HG02943 (cell line): ENCODE results near the gene CALU.

Experiments
- ATAC-seq: cut with Tn5 transposase; IDR thresholded peaks from one replicate; pipeline ENCODE4 v1.9.1; 2021; ENCODE audit warnings: mild to moderate bottlenecking, low read depth, moderate library complexity; ENCODE audit not compliant: unreplicated experiment

Gene CALU

DNA sequence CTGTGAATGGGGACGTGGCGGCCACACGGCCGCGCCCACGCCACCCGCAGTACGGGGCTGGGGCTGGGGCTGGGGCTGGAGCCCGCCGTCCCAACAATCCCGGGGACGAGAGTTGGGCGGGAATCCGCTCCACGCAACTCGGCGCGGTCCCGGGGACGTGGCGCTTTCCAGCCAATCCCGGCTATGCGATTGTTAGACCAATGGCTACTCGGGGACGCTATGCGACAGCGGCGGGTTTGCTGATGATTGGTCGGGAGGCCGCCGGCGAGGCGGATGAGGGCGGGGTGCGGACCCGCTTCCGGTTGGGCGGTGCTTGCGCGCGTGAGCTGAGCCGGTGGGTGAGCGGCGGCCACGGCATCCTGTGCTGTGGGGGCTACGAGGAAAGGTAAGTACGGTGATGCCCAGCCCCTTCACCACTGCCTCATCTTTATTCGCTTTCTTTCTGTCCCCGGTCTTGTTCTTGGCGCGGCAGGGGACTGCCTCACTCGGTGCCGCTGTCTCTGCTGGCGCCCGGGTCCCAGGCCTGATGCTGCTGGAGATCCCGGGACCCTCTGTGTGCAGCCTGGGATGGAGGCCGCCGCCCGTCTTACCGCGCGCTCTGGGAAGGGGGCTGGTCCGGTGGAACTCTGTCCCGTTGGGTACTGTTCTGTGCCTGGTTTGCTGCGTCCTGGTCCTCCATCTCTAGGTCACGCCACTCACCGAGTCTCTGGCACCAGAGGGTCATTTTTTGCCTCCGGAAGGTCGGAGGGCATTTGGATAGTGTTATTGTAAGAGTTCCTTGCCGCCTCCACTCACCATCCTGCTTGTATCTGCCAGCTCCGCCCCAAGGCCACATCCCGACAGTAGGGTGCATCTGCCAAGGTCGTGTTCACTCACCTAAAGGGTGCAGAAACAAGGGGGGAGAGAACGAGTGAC lies at the start of gene CALU:
TSS of gene CALU (plus strand) at position 312 of the 915 bp plus-strand sequence. CDS start 9,225 bp downstream, outside the sequence.
- ATAC-seq = peak; percentile 96

DNA sequence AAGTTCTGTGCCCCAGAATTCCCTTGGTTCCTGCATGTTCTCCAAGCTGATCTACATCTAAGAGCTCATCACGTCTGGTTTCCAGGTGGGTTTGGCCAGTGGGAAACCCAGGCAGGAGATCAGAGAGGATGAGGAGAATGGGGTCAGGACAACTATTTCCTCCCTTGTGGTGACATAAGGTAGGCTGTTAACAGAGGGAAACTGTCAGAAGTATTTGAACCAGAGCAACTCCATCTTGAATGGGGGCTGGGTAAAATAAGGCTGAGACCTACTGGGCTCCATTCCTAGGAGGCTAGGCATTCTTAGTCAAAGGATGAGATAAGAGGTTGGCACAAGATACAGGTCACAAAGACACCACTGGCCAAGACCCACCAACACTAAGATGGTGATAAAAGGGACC lies 47.9 kb upstream of the CALU start:
- no peak for ATAC-seq

DNA sequence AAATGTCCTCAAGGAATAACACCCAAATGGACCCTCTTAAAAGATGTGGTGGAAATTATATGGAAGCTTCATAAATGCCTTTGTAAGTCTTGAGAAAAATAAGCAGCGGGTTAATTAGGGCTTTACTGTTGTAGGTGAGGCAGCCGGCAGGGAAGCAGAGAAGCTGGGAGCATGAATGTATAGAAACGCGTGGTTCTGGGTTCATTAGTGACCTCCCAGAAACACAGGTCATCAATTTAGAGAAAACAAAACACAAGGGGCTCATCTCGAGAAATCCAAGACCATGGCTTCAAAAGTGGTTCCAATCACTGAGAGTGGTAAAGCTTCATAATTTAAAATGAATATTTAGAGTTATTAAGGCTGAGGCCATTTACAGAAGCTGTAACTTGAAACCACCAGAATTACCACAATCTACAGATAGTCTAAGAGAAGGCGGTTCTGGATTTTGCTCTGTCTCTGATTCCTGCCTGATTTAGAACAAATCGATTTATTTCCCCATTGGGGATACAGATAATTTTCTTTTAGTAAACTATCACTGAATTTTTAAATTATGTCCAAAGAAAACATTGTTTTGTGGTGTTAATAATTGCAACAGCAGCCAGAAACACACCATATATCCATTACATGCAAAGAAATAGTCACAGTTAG lies 46.4 kb upstream of the CALU start:
- ATAC-seq = no peak

DNA sequence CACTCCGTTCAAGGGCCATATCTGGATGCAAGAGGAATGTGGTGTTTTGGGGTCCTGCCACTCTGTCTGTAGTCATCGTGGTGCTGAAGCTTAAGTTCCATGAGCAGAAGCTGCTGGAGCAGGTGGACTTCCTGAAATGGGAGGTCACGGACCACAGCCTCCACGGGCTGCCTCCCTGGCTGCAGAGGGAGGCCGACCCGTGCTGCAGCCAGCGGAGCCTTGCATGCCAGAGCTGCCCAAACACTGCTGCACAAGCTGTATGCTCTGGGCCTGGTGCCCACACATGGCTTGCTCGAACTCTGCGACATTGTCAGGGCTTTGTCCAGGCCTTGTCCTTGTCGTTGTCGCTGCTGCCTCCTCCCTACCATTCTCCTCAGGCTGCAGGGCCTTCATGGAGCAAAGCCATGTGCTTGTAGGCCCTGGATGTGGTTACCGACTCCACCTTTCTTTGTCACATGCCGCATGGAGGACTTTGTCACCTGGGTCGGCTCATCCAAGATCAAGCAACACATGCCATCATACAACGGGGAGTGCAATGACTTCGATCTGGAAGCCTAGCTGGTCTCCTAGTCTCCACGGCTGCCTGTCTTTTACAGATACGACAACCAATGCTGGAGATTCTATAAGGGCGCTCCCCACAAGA lies 45.7 kb upstream of the CALU start:
- no peak for ATAC-seq

DNA sequence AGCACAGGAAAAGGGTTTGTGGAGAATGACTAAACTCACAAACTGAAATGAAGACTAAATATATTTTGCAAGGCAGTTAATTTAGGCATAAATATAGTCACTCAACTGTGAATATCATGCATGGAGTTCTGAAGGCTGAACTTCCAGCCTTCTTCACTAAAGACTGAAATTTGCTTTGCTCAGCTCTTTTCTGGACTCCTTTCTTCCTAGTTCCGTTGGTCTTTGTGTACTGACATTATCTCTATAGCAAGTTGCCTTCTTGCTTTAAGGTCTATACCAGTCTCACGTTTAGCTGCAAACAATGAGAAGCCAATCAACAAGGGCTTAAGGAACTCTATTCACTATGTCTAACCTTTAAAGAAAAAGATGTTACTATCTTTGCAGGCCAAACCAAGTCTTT lies 44.4 kb upstream of the CALU start:
- no peak for ATAC-seq

DNA sequence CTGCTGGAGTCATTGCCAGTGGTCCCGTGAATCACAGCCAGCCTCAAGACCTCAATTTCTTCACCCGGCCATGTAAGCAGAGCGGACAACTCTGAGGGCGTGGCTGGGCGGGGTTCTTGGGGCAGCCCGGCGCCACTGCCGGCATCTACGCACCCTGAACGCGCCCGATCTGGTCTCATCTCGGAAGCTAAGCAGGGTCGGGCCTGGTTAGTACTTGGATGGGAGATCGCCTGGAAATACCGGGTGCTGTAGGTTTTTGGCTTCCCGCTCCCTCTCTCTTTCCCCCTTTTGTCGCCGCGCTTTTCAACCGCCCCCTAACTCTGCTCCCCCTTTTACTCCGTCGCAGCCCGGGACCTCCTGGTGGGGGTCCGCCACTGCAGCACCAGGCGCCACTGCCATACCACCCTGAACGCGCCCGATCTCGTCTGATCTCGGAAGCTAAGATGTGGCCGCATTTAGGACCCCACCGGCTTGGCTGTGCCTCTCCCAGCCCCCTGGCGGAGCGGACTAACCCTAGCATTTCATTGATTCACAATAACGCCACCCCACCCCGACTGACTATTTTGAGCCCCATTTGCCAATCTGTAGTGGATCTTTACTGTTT lies 41.8 kb upstream of the CALU start:
- ATAC-seq = no peak

DNA sequence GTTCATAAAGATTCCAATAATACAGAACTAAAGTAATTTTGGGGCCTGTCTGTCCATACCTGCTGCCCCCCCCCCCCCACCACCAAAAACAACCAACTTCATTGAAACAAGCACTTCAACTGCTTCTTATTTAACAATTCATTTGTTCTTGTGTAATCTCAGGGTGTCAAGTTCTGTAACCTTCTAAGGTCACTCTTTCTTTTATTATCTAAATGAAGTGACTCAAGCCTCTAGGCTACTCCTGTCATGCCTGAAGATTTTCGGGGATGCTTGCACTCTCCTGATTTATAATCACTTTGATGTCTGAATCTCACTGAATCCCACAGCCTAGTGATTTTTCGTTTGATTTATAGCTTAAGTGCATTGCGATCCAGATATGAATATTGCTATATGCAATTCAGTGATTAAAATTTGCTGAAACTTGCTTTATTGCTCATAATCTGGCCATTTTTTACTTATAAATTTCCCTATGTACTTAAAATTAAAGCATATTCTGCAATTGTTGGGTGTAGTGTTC lies 39.9 kb upstream of the CALU start:
- ATAC-seq = no peak

DNA sequence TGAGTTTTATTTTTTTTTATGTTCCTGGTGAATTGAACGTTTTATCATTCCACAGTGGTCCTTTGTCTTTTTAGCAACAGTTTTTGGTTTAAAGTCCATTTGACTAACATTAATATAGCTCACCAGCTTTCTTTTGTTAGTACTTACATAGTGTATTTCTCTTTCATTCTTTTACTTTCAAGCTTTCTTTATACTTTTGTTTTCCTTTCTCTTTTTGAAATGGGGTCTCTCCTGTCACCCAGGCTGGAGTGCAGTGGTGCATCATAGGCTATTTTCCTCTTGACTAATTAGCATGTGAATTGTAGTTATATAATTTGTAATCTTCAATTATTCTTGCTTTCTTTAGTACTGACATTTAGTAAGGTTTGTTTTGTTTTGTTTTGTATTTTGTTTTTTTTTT lies 39.3 kb upstream of the CALU start:
- ATAC-seq = no peak

DNA sequence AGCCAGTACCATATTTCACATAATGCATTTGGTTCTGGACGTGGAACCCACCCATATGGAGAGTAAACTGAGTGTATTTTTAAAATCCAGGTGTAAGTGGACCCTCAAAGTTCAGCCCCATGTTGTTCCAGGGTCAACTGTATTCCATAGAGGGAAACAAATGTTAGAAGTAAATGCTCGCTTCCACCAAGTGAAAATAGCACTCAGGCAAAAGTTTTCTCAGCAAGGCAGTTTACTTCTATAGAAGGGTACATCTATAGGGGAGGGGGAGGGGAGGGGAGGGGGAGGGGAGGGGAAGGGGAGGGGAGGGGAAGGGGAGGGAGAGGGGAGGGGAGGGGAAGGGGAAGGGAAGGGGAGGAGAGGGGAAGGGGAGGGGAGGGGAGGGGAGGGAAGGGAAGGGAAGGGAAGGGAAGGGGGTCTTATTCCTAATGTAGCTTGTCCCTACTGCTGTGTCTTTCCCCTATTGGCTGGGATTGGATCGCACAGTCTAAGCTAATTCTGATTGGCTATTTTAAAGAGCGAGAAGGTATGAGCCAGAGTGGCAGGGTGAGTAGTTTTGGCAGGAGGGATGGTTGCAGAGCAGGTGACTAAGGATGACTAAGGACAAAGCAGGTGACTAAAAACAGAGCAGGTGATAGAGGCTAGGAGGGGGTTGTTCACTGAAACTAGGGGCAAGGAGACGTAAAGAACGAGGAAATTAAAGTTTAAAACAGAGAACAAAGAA lies 37.9 kb upstream of the CALU start:
- no peak for ATAC-seq

DNA sequence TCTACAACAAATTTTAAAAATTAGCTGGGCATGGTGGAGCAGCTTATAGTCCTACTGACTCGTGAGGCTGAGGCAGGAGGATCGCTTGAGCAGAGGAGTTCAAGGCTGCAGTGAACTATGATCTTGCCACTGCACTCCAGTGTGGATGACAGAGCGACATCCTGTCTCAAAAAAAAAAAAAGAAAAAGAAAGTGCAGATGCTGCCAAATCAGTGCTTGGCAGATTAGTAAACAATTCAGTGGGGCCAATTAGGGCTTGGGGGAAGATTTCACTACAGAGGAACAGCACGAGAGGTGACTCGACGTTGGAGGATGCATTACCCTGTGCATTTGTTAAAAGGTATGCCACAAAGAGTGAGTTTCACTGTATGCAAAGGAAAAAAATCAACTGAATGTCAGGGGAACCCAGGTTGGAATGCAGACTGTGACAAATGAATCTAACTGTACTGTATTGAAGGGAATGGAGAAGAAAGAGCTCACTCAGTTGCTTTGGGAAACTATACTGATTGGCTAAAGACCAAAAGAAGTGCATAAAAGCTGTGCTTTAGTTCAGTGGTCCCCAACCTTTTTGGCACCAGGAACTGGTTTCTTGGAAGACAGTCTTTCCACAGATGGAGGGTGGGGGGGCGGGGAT lies 35.4 kb upstream of the CALU start:
- no peak for ATAC-seq

DNA sequence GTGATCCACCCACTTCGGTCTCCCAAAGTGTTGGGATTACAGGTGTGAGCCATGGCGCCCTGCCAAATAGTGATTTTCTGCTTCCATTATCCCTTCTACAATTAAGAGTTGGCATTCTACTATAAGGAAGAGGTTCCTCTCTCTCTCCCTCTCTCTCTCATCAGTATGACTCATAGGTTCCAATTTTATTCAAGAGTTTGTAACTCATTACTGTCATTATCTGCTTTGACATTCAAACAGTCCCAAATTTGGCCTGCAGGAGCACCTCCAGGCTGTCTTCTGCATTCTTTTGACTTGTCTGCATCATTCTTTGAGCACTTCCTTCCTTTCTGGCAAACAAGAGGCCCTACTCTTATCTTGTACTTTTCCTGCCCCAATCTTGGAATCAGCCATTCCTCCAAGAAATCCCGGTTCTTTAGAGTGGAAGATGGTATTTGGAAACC lies 33.2 kb upstream of the CALU start:
- ATAC-seq = no peak

DNA sequence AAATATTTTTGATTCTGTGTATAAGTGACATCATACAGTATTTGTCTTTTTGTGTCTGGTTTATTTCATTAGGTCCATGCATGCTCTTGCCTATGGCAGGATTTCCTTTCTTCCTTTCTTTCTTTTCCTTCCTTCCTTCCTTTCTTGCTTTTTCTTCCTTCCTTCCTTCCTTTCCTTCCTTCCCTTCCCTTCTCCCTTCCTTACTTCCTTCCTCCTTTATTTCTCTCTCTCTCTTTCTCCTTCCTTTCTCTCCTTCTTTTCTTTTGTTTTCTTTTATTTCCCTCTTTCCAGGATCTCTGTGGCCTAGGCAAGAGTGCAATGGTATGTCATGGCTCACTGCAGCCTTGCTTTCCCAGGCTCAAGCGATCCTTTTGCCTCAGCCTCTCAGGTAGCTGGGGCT lies 31.4 kb upstream of the CALU start:
- ATAC-seq = no peak

DNA sequence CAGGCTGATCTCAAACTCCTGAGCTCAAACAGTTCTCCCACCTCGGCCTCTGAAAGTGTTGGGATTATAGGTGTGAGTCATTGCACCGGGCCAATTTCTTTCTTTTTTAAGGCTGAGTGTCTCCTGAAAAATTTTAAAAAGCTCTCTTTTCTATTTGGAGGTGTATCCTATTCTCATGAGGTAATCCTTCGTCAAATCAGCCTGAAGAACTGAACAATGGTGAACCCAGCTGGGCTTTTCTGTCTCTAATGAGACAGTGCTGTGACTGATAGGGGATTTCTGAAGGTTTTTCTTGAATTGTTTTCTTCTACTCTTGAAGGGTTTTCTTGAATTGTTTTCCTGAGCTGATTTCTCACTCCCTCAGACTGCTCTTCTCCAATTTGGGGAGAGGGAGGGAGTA lies 30.9 kb upstream of the CALU start:
- ATAC-seq = no peak

DNA sequence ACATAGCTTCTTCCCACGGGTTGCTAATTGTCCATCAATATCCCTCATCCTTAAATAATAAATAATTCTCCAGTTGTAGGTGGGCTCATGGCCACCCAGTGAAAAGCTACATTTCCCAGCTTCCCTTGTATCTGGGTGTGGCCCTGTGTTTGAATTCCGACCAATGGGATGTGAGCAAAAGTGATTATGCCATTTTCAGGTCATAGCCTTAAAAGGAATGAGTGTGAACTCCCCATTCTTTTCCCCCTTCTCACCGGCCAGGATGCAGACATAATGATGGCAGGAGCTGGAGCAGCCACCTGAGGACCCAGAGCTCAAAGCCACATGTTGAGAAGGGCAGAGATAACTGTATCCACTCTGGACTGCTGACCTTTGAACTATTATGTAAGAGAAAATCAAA lies 30.3 kb upstream of the CALU start:
- no peak for ATAC-seq

DNA sequence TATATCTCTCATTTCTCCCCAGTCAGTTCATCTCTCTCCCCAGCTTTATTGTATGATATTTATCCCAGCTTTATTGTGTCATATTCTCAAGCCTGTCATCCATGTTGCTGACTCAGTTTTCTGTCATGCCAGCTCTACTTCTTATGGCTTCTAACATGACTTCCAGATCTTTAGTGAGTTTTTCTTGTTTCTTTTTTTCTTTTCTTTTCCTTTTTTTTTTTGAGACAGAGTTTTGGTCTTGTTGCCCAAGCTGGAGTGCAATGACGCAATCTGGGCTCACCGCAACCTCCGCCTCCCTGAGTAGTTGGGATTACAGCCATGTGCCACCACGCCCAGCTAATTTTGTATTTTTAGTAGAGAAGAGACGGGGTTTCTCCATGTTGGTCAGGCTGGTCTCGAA lies 28.7 kb upstream of the CALU start:
- no peak for ATAC-seq

DNA sequence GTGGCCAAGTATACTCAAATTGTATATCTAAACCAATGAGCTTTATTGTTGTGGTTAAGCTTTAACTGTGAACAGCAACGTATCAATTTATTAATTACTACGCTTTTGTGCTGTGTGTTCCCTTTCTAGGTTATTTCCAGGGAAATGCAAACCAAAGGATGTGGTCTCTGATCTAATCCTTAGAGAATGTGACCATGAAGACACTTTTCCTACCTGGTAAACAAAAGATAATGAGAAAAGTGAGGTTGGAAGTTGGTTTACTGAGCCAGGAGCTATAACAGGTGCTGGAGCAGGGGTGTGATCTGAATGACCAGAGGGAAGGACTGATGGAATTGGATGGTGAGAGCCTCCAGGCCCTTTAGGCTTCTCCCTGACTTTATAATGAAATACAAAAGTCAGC lies 25.4 kb upstream of the CALU start:
- ATAC-seq = no peak

DNA sequence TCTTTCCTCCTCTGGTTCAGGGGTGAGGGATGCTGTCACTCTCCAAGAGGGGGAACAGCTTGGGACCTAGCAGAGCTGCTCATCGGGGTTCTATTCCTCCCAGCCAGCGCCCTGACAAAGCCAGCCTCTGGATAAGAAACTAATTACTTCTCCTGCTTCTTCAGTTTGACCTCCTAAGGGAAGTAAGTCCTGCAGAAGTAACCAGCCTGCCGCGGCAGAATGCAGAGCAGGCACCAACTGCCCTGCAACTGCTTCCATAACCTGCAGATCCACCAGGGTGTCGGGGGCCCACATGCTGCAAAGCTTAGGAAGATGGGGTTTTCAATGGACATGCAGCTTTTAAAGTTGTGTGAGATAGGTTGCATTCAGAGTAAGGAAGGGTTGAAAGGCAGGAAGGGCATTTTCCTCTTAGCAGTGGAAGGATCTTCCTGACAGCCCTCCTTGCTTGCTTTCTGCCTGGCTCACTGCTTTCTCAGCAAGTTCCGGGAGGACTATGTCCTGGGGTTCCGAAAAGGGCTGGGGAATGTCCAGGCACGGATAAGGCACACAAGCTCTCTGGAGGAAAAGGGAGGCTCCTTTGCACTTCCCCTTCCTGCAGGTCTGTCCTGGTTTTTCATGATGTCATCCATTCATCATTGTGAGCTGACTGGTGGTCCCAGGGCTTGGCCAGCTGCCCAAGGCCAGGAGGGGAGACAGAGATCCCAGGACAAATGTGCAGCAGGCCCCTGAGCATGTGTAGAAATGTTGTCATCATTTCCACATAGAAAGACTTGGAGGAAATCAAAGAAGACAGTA lies 24.3 kb upstream of the CALU start:
- ATAC-seq = no peak

DNA sequence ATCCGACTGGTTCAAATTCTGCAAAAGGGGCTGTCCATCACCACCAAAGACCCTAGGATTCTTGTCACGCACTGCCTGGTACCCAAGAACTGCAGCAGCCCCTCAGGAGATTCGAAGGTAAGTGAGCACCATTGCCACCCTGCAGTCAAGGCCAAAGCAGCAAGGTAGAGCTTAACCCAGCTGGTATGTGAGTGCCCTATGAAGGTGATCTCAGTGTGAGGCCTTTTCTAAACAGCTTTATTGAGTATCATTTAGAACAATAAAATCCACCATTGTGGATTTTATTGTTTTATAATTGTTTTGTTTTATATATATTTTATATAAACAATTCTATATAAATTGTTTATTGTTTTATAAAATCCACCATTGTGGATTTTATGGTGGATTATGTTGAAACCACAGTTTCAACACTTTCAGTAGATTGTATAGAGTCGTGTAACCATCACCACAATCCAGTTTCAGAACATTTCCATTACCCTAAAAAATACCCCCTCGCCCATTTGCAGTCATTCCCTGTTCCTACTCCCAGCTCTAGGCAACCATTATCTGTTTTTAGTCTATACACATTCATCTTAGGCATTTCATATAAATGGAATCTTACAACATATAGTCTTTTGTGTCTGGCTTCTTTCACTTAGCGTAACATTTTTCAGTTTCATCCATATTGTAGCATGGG lies 20.1 kb upstream of the CALU start:
- no peak for ATAC-seq
